GM12872 (cell line): ENCODE data around the gene PTPRD.

Experiments used
- CTCF ChIP-seq: IDR thresholded peaks from 3 replicates; pipeline ENCODE4 v1.5.1; 2011; ENCODE audit warnings: low read depth, mild to moderate bottlenecking, low read length, moderate library complexity; ENCODE audit not compliant: insufficient read depth

The PTPRD gene

DNA sequence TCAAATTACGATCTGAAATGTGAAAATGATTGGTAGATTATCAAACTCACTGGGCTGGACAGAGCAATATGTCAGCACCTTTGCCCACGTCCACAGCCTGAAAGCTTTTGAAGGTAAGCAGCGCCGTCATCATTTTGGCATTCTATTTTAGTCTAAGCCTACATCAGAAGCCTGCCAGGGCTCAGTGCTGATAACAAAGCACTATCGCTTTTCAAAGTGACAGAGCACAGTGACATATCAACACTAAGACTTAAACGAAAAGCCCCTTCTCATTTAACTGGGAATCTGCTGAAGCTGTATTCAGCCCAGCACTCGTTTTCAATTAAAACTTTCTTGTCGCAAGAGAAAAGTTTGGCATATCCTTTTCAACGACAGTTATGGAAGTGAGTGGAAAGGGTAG, 1076.3 kb downstream of the PTPRD start:
- no peak for TF ChIP-seq CTCF

DNA sequence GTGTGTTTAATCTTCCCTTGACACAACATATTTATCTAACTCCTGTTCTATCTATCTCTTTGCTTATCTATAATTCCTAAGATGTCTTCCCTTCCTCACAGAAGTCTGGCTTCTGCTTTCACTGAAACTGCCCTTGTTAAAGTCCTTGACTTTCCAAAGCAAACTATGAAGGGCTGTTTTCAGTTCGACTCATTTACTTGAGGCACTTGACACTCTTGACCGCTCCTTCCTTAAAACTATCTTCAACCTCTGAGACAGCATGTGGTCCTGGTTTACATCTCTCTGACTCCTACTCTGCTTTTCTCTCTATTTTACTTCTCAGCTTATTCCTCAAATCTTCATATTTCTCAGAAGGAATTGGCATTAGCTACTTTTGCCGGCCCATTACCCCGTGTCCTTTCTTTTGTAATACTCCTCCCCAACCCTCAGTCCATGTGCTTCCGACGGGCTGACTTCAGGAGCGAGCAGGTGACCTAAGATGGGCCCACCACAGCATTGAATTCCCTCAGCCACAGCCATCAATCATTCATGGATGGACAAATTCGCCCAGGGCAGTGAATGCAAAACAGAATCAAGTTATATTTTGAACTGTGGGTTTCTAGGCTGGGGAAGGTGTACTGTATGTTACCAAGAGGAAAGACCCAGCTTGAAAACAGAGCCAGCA, 1089.2 kb downstream of the PTPRD start:
- no peak for TF ChIP-seq CTCF

GRCh38 chr9:9522406-9522805, 1090.4 kb downstream of the PTPRD start:
- no peak for TF ChIP-seq CTCF

GRCh38 chr9:9521033-9521779, 1091.6 kb downstream of the PTPRD start:
- TF ChIP-seq CTCF = no peak

- no peak for TF ChIP-seq CTCF
These were observed 1107.9 kb downstream of the PTPRD start for GRCh38 chr9:9504869-9505268.

DNA sequence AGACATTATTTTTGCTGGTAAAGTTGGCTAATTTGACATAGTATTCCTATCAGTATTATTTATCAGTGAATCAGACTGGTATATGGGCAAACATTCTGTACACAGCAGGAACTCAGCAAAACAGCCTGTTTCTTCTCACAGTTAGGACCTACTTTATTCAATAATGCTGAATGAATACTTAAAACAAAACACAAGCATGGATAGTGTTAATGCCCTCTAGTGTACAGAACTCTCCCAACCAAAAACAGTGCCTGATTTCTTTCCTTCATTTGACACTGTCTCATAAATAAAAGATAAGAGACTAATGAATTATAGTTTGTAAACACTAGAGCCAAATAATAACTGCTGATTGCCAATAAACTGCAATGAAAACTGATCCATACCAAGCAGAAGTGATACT, 1113.3 kb downstream of the PTPRD start:
- TF ChIP-seq CTCF = no peak

- TF ChIP-seq CTCF = no peak
These were observed 1114.0 kb downstream of the PTPRD start for GRCh38 chr9:9498846-9499245.
